ENCODE results near the gene ATP1A3.
"Not testable (repeated sequence)": the region's sequence is repeated elsewhere in the genome, so short reads cannot be mapped to it uniquely, and the experiment has no call there.

Gene ATP1A3

GRCh38 chr19:42012747-42013146, 18.7 kb upstream of the ATP1A3 start:
- in situ Hi-C loops (cut with MboI; ENCODE audit: low sequenced_read_pairs): not testable (repeated sequence)

- in situ Hi-C loops (cut with MboI; ENCODE audit: low sequenced_read_pairs): no loop called here
These were observed 16.5 kb upstream of the ATP1A3 start for GRCh38 chr19:42010245-42011126.

GRCh38 chr19:42006569-42006968, 12.5 kb upstream of the ATP1A3 start:
- in situ Hi-C loops (cut with MboI; ENCODE audit: low sequenced_read_pairs): no loop called here

- in situ Hi-C loops (cut with MboI; ENCODE audit: low sequenced_read_pairs): no loop called here
These were observed 11.5 kb upstream of the ATP1A3 start for GRCh38 chr19:42005504-42005903.

GRCh38 chr19:42003506-42004294, 9.7 kb upstream of the ATP1A3 start:
- in situ Hi-C loops (cut with MboI; ENCODE audit: low sequenced_read_pairs): no loop called here

- in situ Hi-C loops (cut with MboI; ENCODE audit: low sequenced_read_pairs): no loop called here
These were observed 5.8 kb upstream of the ATP1A3 start for GRCh38 chr19:41999878-42000208.

GRCh38 chr19:41999071-41999877, 5.2 kb upstream of the ATP1A3 start:
- in situ Hi-C loops (cut with MboI; ENCODE audit: low sequenced_read_pairs): no loop called here

GRCh38 chr19:41998246-41999020, 4.4 kb upstream of the ATP1A3 start:
- in situ Hi-C loops (cut with MboI; ENCODE audit: low sequenced_read_pairs): no loop called here

- in situ Hi-C loops (cut with MboI; ENCODE audit: low sequenced_read_pairs): no loop called here
These were observed 3.8 kb upstream of the ATP1A3 start for GRCh38 chr19:41997851-41998229.

- in situ Hi-C loops (cut with MboI; ENCODE audit: low sequenced_read_pairs): no loop called here
These were observed 3.3 kb upstream of the ATP1A3 start for GRCh38 chr19:41997121-41997850.

- in situ Hi-C loops (cut with MboI; ENCODE audit: low sequenced_read_pairs): no loop called here
These were observed 2.1 kb upstream of the ATP1A3 start for GRCh38 chr19:41995959-41996797.

GRCh38 chr19:41994994-41995958, 1.2 kb upstream of the ATP1A3 start:
- in situ Hi-C loops (cut with MboI; ENCODE audit: low sequenced_read_pairs): no loop called here

GRCh38 chr19:41994521-41994971, 516 bp upstream of the ATP1A3 start:
- in situ Hi-C loops (cut with MboI; ENCODE audit: low sequenced_read_pairs): no loop called here

GRCh38 chr19:41991925-41992569, 2.0 kb downstream of the ATP1A3 start:
- in situ Hi-C loops (cut with MboI; ENCODE audit: low sequenced_read_pairs): not testable (repeated sequence)

GRCh38 chr19:41991025-41991424, 3.0 kb downstream of the ATP1A3 start:
- in situ Hi-C loops (cut with MboI; ENCODE audit: low sequenced_read_pairs): no loop called here

GRCh38 chr19:41990615-41991014, 3.4 kb downstream of the ATP1A3 start:
- in situ Hi-C loops (cut with MboI; ENCODE audit: low sequenced_read_pairs): no loop called here

- in situ Hi-C loops (cut with MboI; ENCODE audit: low sequenced_read_pairs): no loop called here
These were observed 4.0 kb downstream of the ATP1A3 start for GRCh38 chr19:41990028-41990427.
